CD14-positive monocyte (primary cell): ENCODE results near the gene OR7A5. TPM values are rescaled to one million over a fixed set of nuclear protein-coding genes. Genes with fewer than 3 reads are reported as not detected.

Source experiments
- DNase-seq, 3 donors: peaks; one replicate each; pipeline ENCODE4 v3.0.0-alpha.2; 2011 to 2022
- H2AFZ ChIP-seq: 2 replicates; pipeline ENCODE4 v1.6.0; 2012; ENCODE audit warnings: mild to moderate bottlenecking, low read depth, low read length, inconsistent platforms; ENCODE audit not compliant: insufficient read depth, poor library complexity, severe bottlenecking
- H3K27ac ChIP-seq, 2 donors: 1 replicate in 1 of 2; 2 replicates in 1 of 2; pipeline ENCODE4 v1.5.1; 2012 to 2013; ENCODE audit warnings: low read length in 2 of 2, control low read depth in 1 of 2, inconsistent platforms in 1 of 2, low read depth in 1 of 2, mild to moderate bottlenecking in 1 of 2
- H3K27me3 ChIP-seq, 2 donors: one replicate each; pipeline versions ENCODE4 v1.6.0 to v1.6.1; 2011 to 2013; ENCODE audit warnings: low read length in 2 of 2; ENCODE audit not compliant: control insufficient read depth in 2 of 2, insufficient read depth in 2 of 2
- H3K36me3 ChIP-seq, 2 donors: replicated peaks in 1 of 2; 1 replicate in 1 of 2; 2 replicates in 1 of 2; pipeline versions ENCODE4 v1.5.1 to v1.6.1; 2012 to 2013; ENCODE audit warnings: low read length in 2 of 2, control low read depth in 1 of 2, inconsistent platforms in 1 of 2, mild to moderate bottlenecking in 1 of 2; ENCODE audit not compliant: insufficient read depth in 2 of 2, control insufficient read depth in 1 of 2
- H3K4me1 ChIP-seq, 2 donors: 1 replicate in 1 of 2; 2 replicates in 1 of 2; pipeline versions ENCODE4 v1.5.1 to v1.6.1; 2012 to 2013; ENCODE audit warnings: low read length in 2 of 2, control low read depth in 1 of 2, inconsistent platforms in 1 of 2, mild to moderate bottlenecking in 1 of 2, moderate library complexity in 1 of 2; ENCODE audit not compliant: insufficient read depth in 2 of 2, control insufficient read depth in 1 of 2
- H3K4me2 ChIP-seq: replicated peaks from 2 replicates; pipeline ENCODE3; 2012; ENCODE audit warnings: low read length, moderate library complexity, mild to moderate bottlenecking; ENCODE audit not compliant: poor library complexity, severe bottlenecking; ENCODE audit errors: extremely low read depth
- H3K4me3 ChIP-seq, 3 experiments: fragments of 200-600 bp in 1 of 3; sonication (generic) in 1 of 3; replicated peaks in 1 of 3; 1 replicate in 2 of 3; 2 replicates in 1 of 3; pipeline ENCODE4 v1.5.1; 2011 to 2013; ENCODE audit warnings: low read length in 3 of 3, mild to moderate bottlenecking in 3 of 3, control low read depth in 2 of 3, low read depth in 2 of 3, inconsistent platforms in 1 of 3, moderate library complexity in 1 of 3
- H3K79me2 ChIP-seq: 2 replicates; pipeline ENCODE4 v1.6.0; 2012; ENCODE audit warnings: mild to moderate bottlenecking, control low read depth, inconsistent platforms, low read length, moderate library complexity; ENCODE audit not compliant: insufficient read depth
- H3K9ac ChIP-seq: 2 replicates; pipeline ENCODE4 v1.6.0; 2017; ENCODE audit warnings: low read length, mild to moderate bottlenecking; ENCODE audit not compliant: insufficient read depth, poor library complexity, severe bottlenecking
- H3K9me3 ChIP-seq, 2 donors: replicated peaks in 1 of 2; 1 replicate in 1 of 2; 2 replicates in 1 of 2; pipeline versions ENCODE4 v1.5.1 to v1.6.1; 2012 to 2013; ENCODE audit warnings: low read length in 2 of 2, control low read depth in 1 of 2; ENCODE audit not compliant: control insufficient read depth in 1 of 2, insufficient read depth in 1 of 2
- H4K20me1 ChIP-seq: 2 replicates; pipeline ENCODE4 v1.6.0; 2012; ENCODE audit warnings: mild to moderate bottlenecking, low read length, control low read depth, moderate library complexity; ENCODE audit not compliant: insufficient read depth
- H3K27ac Mint-ChIP-seq, 7 donors: one replicate each; pipeline ENCODE4 v1.8.0; 2020; ENCODE audit warnings: mild to moderate bottlenecking in 7 of 7, mixed read lengths in 7 of 7, moderate library complexity in 6 of 7, inconsistent platforms in 2 of 7
- H3K27me3 Mint-ChIP-seq, 3 donors: one replicate each; pipeline ENCODE4 v1.8.0; 2021 to 2022; ENCODE audit warnings: low read depth in 3 of 3, mild to moderate bottlenecking in 3 of 3, mixed read lengths in 3 of 3, moderate library complexity in 3 of 3, inconsistent platforms in 1 of 3
- H3K36me3 Mint-ChIP-seq, 2 donors: one replicate each; pipeline ENCODE4 v1.8.0; 2020; ENCODE audit warnings: mixed read lengths in 2 of 2, inconsistent platforms in 1 of 2, mild to moderate bottlenecking in 1 of 2
- H3K4me1 Mint-ChIP-seq: one replicate; pipeline ENCODE4 v1.8.0; 2020; ENCODE audit warnings: mild to moderate bottlenecking, mixed read lengths
- H3K4me3 Mint-ChIP-seq, 2 donors: one replicate each; pipeline ENCODE4 v1.8.0; 2020; ENCODE audit warnings: mild to moderate bottlenecking in 2 of 2, mixed read lengths in 2 of 2, moderate library complexity in 1 of 2
- H3K9me3 Mint-ChIP-seq, 7 donors: one replicate each; pipeline ENCODE4 v1.8.0; 2020 to 2022; ENCODE audit warnings: mixed read lengths in 7 of 7, mild to moderate bottlenecking in 6 of 7, moderate library complexity in 6 of 7, inconsistent platforms in 2 of 7
- WGBS: methylation state at CpG from one replicate; pipeline ENCODE4 v1.1.5; 2013; ENCODE audit warnings: missing lambda C conversion rate; ENCODE audit not compliant: insufficient coverage; 5-methylcytosine and 5-hydroxymethylcytosine counted together
- intact Hi-C, 2 donors: fragments of 100-400 bp; cut with micrococcal nuclease; formaldehyde crosslinking; loops; one replicate each; pipeline versions ENCODE4 v1.15.0 to v1.15.1; 2023
- polyA plus RNA-seq, 3 donors: library from polyadenylated mRNA; depleted of rRNA in 1 of 3; unstranded in 2 of 3; stranded (reverse) in 1 of 3; fragments of 300-500 nt in 2 of 3; fragments of >200 nt in 1 of 3; fragmentation: Illumina TruSeq in 2 of 3; gene quantifications; 1 replicate in 2 of 3; 2 replicates in 1 of 3; pipeline ENCODE4 v1.2.3, GENCODE V29; 2012 to 2021
- TF ChIP-seq, protein P1 (sequence below): fragments of 200-600 bp; IDR thresholded peaks from one replicate; pipeline ENCODE4 v1.8.0; 2022; ENCODE audit warnings: antibody characterized with exemption, mild to moderate bottlenecking

Gene OR7A5
- polyA plus RNA-seq, 3 donors, result not detected

GRCh38 chr19:14798760-14799159 is 36.2 kb downstream of the OR7A5 start:
- peaks cover 2 to 7% (median 4%) of the 10 kb centered on the region in 7 donors for H3K9me3 Mint-ChIP-seq
- Histone ChIP-seq H4K20me1 (no peaks in the 10 kb centered on the region), H3K9me3 (peaks cover 3 to 7% of the 10 kb centered on the region in 2 donors), H3K9ac (no peak overlapping the region), H3K36me3 (no peaks in the 10 kb centered on the region), H3K27ac (no peak overlapping the region), H3K4me2 (no peak overlapping the region), H3K79me2 (no peaks in the 10 kb centered on the region), H3K27me3 (no peaks in the 10 kb centered on the region), H2AFZ (no peak overlapping the region), H3K4me3 (no peak overlapping the region), H3K4me1 (peaks cover 15 to 16% of the 10 kb centered on the region in 2 donors)
- TF ChIP-seq, protein P1, sequence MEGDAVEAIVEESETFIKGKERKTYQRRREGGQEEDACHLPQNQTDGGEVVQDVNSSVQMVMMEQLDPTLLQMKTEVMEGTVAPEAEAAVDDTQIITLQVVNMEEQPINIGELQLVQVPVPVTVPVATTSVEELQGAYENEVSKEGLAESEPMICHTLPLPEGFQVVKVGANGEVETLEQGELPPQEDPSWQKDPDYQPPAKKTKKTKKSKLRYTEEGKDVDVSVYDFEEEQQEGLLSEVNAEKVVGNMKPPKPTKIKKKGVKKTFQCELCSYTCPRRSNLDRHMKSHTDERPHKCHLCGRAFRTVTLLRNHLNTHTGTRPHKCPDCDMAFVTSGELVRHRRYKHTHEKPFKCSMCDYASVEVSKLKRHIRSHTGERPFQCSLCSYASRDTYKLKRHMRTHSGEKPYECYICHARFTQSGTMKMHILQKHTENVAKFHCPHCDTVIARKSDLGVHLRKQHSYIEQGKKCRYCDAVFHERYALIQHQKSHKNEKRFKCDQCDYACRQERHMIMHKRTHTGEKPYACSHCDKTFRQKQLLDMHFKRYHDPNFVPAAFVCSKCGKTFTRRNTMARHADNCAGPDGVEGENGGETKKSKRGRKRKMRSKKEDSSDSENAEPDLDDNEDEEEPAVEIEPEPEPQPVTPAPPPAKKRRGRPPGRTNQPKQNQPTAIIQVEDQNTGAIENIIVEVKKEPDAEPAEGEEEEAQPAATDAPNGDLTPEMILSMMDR, result no peak
- peaks cover 19% of the 10 kb centered on the region for H3K4me1 Mint-ChIP-seq
- H3K36me3 Mint-ChIP-seq, result no peaks in the 10 kb centered on the region
- WGBS, result 93% methylated on average over 2 of the region's 5 CpGs
- no peak overlapping the region for H3K4me3 Mint-ChIP-seq
- DNase-seq, result no peak
- H3K27me3 Mint-ChIP-seq, result peaks cover 0 to 5% (median 4%) of the 10 kb centered on the region in 3 donors
- intact Hi-C loops, result no loop called here
- no peak overlapping the region for H3K27ac Mint-ChIP-seq

DNA sequence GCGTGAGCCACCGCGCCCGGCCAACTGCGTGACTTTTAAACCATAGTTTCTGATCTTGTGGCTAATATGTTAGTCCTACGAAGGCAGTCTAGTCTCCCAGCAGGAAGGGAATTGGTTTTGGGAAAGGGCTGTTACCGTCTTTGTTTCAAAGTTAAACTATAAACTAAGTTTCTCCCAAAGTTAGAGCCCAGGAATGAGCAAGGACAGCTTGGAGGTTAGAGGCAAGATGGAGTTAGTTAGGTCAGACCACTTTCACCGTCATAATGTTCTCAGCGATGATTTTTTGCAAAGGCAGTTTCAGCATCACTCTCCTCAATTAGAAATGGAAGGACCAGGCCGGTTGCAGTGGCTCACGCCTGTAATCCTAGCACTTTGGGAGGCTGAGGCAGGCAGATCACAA is 39.0 kb downstream of the OR7A5 start:
- Histone ChIP-seq H3K9ac (no peak overlapping the region), H3K4me1 (peaks cover 15 to 16% of the 10 kb centered on the region in 2 donors), H3K9me3 (no peaks in the 10 kb centered on the region), H3K36me3 (no peaks in the 10 kb centered on the region), H4K20me1 (no peaks in the 10 kb centered on the region), H3K79me2 (no peaks in the 10 kb centered on the region), H3K27me3 (no peaks in the 10 kb centered on the region), H2AFZ (no peak overlapping the region), H3K27ac (no peak overlapping the region), H3K4me3 (no peak overlapping the region), H3K4me2 (no peak overlapping the region)
- DNase-seq, result no peak
- 96% methylated on average over 3 of the region's 11 CpGs for WGBS
- Mint-ChIP-seq H3K4me1 (peaks cover 22% of the 10 kb centered on the region), H3K27ac (no peak overlapping the region), H3K4me3 (no peak overlapping the region), H3K36me3 (no peaks in the 10 kb centered on the region), H3K27me3 (peaks cover 0 to 7% (median 4%) of the 10 kb centered on the region in 3 donors), H3K9me3 (peaks cover 0 to 6% (median 0%) of the 10 kb centered on the region in 7 donors)
- intact Hi-C loops, result no loop called here
- TF ChIP-seq, protein P1, result no peak
